Effector CD4-positive, alpha-beta T cell (primary cell): Measurements from ENCODE around the gene VDR.

Experiments
- DNase-seq: peaks from one replicate; pipeline ENCODE4 v3.0.0-alpha.2; 2020

The VDR gene

GRCh38 chr12:47889040-47889439, 15.8 kb downstream of the VDR start:
- DNase-seq = no peak

GRCh38 chr12:47888153-47888819, 16.5 kb downstream of the VDR start:
- DNase-seq = no peak

GRCh38 chr12:47887529-47887928, 17.3 kb downstream of the VDR start:
- DNase-seq = no peak

- no peak for DNase-seq
These were observed 18.1 kb downstream of the VDR start for GRCh38 chr12:47886510-47887240.

GRCh38 chr12:47885566-47885965, 19.2 kb downstream of the VDR start:
- no peak for DNase-seq

- no peak for DNase-seq
These were observed 19.7 kb downstream of the VDR start for GRCh38 chr12:47885012-47885501.

GRCh38 chr12:47884501-47884900, 20.3 kb downstream of the VDR start:
- no peak for DNase-seq

- DNase-seq = no peak
These were observed 21.1 kb downstream of the VDR start for GRCh38 chr12:47883663-47884195.

GRCh38 chr12:47882781-47883546, 21.8 kb downstream of the VDR start:
- no peak for DNase-seq

- DNase-seq = no peak
These were observed 22.9 kb downstream of the VDR start for GRCh38 chr12:47881826-47882427.

GRCh38 chr12:47881051-47881450, 23.7 kb downstream of the VDR start:
- no peak for DNase-seq

GRCh38 chr12:47878918-47879481, 25.8 kb downstream of the VDR start:
- DNase-seq = no peak

GRCh38 chr12:47878293-47878917, 26.4 kb downstream of the VDR start:
- no peak for DNase-seq

GRCh38 chr12:47877081-47877480, 27.7 kb downstream of the VDR start:
- DNase-seq = no peak

- DNase-seq = no peak
These were observed 28.3 kb downstream of the VDR start for GRCh38 chr12:47876440-47876960.

GRCh38 chr12:47875746-47876439, 28.9 kb downstream of the VDR start:
- no peak for DNase-seq

GRCh38 chr12:47874316-47874715, 30.5 kb downstream of the VDR start:
- no peak for DNase-seq

- no peak for DNase-seq
These were observed 34.5 kb downstream of the VDR start for GRCh38 chr12:47870175-47870781.

- DNase-seq = no peak
These were observed 36.2 kb downstream of the VDR start for GRCh38 chr12:47868552-47869031.

GRCh38 chr12:47868041-47868440, 36.8 kb downstream of the VDR start:
- DNase-seq = no peak
